HG02981 (cell line): ENCODE data around the gene NUDT10.
"Not testable (repeated sequence)": the region's sequence is repeated elsewhere in the genome, so short reads cannot be mapped to it uniquely, and the experiment has no call there.

Experiments
- ATAC-seq: cut with Tn5 transposase; IDR thresholded peaks from one replicate; pipeline ENCODE4 v1.9.1; 2021; ENCODE audit warnings: mild to moderate bottlenecking, moderate library complexity; ENCODE audit not compliant: unreplicated experiment

The NUDT10 gene

DNA sequence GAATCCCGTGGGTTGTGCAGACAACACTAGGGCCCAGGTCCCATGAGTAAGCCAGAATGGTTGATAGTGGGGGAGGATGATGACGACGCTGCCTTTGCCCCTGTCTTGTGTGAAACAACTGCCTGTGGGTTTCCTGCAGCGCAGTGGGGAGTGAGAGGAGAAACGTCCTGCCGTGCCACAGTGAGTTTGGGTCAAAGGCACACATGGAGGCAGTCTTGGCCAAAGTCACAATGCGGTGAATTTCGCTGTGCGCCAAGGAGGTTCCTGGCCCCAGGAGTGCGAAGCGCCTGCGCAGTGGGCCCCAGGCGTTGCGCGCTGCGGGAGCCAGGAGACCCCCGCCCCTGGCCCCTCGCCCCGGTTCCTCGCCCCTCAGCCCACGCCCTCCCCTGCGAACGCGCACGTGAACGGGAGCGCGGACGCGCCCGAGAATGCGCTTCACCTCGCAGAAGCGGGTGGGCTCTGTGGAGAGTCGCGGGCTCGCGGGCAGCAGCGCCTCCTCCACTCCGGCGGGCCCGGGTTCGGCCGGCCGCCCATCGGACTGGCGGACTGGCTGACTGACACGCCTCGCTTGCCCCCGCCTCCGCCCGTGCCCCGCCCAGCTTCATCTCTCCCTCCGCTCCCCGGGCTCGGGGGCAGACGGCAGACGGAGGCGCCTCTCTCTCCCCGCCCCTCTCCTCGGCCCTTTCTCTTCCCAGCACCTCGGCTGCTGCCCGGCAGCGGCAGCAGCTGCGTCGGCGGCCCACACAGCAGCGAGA is at the start of gene NUDT10:
Gene NUDT10 (plus strand): TSS at position 635 of the 755 bp plus-strand sequence. CDS start 144 bp downstream, outside the sequence.
- ATAC-seq, result no peak

DNA sequence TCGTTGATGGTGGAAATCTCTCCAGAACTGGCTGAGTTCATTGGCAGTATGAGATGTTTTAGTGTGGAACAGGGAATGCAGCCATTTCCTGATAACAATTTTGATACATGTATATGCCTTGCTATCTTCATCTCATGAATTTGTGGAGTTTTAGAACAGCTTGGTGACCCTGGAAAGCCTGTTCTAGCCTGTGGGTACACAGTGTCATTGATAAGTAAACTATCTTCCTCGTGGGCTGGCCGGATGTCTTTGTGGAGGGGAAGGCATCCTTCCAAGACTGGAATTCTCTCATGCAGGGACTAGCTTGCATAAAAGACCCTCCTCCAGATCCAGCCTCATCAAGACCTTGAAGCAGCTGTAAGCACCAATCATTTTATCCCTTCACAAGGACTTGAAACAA is 40.2 kb upstream of the NUDT10 start:
- no peak for ATAC-seq

DNA sequence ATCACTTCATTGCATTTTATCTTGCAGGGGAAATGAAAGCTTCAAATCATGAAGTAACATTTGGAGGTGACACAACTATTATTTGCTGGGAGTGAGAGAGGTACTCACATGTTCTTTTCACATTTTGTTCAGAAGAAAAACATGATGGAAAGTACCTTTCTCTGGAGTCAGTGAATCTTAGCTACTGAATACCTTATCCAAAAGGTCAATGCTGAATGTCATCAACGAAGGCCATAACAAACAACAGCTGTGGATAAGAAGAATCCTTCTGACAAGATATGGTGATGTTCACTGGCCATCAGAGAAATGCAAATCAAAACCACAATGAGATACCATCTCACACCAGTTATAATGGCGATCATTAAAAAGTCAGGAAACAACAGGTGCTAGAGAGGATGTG is 36.5 kb upstream of the NUDT10 start:
- ATAC-seq, result no peak

DNA sequence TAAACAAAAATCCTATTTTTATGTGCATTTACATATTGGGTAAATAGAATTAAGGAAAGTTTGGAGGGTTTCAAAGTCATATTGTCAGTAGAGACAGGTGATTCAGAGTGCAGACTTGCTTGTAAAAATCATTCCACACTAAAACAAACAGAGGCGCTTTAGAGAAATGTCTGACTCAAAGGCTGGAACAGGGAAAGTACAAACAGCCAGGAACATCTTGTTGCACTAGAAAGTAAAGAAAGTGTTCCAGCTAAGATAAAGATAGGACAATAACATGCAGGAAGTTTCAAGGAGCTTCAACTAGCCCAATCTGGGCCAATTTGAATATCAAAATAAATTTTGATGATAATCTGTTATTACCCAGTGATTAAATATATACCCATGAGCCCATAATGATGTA is 16.4 kb upstream of the NUDT10 start:
- no peak for ATAC-seq

DNA sequence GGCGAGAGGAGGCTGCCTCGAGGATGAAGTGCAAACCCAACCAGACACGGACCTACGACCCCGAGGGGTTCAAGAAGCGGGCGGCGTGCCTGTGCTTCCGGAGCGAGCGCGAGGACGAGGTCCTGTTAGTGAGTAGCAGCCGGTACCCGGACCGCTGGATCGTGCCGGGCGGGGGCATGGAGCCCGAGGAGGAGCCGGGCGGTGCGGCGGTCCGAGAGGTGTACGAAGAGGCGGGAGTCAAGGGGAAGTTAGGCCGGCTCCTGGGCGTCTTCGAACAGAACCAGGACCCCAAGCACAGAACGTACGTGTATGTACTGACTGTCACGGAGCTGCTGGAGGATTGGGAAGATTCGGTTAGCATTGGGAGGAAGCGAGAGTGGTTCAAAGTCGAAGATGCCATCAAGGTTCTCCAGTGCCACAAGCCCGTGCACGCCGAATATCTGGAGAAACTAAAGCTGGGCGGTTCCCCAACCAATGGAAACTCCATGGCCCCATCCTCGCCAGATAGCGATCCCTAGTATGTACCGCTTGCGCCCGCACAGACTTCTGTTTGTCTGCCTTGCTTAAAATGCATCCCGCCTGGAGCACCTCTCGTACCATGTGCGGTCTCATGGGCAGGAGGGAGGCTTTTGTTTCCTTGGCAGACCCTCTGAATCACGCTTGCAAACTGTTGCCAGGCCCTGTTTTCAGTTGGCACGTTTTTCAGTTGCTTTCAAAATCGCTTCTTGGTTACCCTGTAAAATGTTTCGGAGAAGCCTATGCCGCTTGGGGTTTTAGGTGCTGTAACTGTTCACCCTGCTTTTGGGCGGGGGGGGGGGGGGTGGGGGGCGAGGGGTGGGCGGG is 542 bp downstream of the NUDT10 start:
- not testable (repeated sequence) for ATAC-seq

DNA sequence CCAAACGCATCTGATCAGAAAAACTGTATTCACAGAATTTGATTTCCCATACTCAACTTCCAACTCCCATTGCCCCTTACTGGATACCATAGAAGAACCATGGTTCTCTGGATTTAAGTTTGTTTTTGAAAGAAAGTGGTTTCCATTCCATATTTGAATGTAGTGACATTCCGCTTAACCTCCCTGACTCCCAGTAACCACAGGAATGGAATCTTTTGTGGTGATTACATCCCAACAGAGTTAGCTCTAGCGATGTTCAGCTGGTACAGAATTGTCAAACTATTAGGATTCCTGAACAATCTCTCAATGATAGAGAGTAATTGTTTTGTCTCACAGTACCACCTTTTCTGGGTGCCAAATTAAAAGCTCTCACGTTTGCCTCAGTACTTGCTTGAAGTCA is 1.7 kb downstream of the NUDT10 start:
- no peak for ATAC-seq

DNA sequence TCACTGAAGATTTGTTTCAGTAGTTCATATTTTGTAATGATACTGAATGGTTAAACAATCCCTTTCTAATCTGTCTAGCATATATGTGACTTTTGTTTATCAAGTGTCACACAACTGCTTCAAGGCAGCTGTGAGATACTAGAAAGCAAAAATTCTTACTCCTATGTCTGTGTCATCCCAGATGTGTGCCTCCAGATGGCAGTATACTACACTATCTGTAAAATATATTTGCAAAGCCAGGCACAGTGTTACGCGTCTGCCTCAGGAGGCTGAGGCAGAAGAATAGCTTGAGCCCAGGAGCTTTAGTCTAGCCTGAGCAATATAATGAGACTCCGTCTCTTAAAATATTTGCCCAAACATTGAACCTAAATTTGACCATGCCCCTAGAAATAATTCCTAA is 4.0 kb downstream of the NUDT10 start:
- no peak for ATAC-seq

DNA sequence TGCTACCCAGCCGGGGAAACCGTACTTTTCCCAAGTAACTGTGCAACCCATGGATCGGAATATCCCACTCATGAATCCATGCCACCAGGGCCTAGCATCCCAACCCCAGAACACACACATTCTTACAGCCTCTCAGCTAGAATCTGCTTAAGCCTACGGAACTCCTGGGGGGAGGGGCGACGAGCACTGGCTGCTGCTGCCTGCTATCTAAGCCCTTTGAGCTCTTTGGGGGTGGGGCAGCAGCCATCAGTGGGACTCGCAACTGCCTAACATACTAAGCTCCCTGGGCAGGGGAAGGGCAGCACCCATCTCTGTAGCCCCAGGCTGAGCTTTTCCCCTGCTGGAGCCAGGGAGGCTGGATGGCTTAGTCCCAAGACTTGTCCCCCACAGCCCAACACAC is 28.6 kb downstream of the NUDT10 start:
- no peak for ATAC-seq

DNA sequence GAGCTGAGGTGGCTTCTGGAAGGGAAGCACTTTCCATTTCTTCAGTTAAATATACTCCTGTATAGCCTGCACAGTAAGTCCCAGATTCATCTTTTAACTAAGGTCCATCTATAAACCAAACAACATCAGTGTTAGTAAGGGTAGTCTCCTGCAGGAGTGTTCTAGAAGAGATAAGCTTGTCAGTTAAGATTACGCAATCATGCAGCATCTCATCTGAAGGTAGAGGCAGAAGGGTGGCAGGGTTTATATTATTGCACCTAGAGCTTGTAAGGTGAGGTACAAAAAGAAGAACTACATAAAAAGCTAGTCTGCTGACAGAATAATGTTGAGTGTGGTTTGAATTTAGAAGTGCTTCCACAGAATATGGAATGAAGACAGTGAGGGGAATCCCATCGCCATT is 44.0 kb downstream of the NUDT10 start:
- no peak for ATAC-seq
